GM18505 (cell line): ENCODE results near the gene HOXB2.

ENCODE experiments used
- ATAC-seq: cut with Tn5 transposase; IDR thresholded peaks from one replicate; pipeline ENCODE4 v1.9.1; 2021; ENCODE audit not compliant: unreplicated experiment
- POLR2A ChIP-seq: IDR thresholded peaks from 4 replicates; pipeline ENCODE4 v1.6.1; 2011; ENCODE audit warnings: borderline replicate concordance; ENCODE audit not compliant: insufficient read depth, insufficient read length; ENCODE audit errors: extremely low read depth

HOXB2 gene

GRCh38 chr17:48545022-48545375, at the start of gene HOXB2:
Gene HOXB2, minus strand, starts transcription at chr17:48545109. Its CDS starts 198 bp downstream, at chr17:48544911.
- no peak for ATAC-seq
- no peak for TF ChIP-seq POLR2A

GRCh38 chr17:48593840-48594537, 49.1 kb upstream of the HOXB2 start:
- no peak for TF ChIP-seq POLR2A
- ATAC-seq, result no peak

DNA sequence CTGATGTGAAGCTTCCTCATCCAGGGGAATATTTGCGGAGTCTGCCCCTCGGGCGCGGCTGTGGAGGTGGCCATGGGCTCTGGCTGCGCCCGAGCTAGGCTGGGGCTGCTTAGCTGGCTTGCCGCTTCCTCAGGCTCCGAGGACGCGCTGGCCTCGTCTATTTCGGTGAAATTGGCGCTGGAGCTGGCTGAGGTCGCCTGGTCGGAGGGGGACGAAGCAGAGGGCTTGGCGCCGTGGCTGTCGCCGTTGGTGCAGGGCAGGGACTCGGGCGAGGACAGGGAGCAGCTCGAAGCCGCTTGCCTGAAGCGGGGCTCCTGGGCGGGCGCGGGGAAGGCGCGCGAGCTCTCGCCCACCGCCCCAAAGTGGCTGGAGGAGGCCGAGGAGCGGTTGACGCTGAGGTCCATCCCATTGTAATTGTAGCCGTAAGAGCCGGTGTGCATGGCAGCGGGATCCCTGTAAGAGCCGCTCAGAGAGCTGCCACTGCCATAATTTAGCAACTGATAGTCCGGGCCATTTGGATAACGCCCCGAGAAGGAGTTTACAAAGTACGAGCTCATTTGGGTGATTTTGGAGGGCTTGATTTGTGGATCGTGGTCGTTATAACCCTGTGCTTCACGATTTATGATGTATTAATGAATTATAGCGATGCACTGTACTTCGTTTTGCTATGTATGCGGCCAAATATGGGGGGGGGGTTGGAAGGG, 48.4 kb upstream of the HOXB2 start, which contains the start of gene HOXB5:
TSS of gene HOXB5 (minus strand) at position 654 of the 704 bp plus-strand sequence. CDS start at position 557, 97 bp downstream.
- no peak for TF ChIP-seq POLR2A

DNA sequence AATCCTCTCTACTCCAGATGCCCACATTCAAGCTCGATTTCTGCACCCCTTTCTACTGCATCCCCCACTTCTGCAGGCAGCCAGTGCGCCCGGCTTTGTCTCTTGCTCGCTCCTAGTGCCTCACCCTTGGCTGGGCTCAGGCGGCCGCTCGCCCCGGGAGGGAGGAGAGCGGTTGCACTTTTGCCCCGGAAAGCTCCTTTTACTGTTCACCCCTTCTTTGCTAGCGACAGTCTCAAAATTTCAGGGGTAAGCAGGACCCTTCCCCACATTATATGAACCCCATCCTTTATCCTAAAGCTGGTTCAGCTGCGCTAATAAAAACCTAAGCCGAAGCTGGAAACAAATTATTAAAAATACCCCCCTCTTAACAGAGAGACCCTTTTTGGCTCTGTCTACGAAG, 47.7 kb upstream of the HOXB2 start:
- no peak for TF ChIP-seq POLR2A
- ATAC-seq, result no peak

More for the DNA sequence above, 48.4 kb upstream of the HOXB2 start, which contains the start of gene HOXB5:
- no peak for ATAC-seq

DNA sequence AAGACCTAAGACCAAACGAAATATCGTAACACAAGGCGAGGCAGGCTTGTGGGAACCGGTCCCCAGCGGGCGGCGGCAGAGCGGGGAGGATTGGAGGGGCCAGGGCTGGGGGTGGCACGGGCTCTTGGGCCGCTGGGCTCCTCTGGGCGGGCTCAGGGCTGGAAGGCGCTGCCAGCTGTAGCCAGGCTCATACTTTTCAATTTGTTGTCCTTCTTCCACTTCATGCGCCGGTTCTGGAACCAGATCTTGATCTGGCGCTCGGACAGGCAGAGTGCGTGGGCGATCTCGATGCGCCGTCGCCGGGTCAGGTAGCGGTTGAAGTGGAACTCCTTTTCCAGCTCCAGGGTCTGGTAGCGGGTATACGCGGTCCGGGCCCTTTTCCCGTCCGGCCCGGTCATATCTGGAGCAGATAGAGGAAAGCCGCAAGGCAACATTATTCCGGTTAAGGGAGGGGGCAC, 47.2 kb upstream of the HOXB2 start:
- TF ChIP-seq POLR2A, result no peak
- ATAC-seq, result no peak

DNA sequence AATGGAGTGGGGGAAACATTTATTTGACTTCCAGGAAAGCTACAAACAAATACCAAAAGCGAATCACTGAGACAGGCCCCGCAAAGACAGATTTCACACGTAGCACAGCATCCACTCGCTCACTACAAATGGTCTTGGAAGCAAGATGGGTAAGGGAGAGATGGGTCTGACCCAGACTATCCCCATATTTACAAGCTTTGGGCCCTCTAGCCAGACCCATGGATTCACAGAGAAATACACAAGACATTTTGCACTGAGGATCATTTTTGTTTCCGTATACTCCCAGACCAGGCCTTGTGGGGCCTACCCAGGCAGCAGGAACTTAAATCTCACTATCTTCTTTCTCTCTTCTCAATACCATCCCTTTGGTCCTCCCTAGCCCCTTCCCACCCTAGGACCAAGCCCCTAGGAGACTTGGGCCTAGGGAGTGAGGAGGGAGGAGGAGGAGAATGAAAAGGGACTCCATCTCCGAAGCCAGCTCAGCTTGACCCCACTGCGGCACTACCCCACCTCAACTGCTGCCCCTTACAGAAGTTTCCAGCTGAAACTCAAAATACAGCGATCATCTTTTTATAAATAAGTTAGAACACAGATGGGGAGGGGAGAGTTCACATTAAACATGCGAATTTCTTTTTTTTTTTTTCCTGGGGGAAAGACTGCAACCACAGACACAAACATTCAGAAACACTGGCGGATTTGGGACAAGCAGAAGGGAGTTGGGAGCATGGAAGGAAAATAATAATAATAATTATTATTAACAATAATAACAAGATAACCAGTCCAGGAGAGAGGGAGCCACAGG, 46.5 kb upstream of the HOXB2 start:
- no peak for ATAC-seq
- no peak for TF ChIP-seq POLR2A

DNA sequence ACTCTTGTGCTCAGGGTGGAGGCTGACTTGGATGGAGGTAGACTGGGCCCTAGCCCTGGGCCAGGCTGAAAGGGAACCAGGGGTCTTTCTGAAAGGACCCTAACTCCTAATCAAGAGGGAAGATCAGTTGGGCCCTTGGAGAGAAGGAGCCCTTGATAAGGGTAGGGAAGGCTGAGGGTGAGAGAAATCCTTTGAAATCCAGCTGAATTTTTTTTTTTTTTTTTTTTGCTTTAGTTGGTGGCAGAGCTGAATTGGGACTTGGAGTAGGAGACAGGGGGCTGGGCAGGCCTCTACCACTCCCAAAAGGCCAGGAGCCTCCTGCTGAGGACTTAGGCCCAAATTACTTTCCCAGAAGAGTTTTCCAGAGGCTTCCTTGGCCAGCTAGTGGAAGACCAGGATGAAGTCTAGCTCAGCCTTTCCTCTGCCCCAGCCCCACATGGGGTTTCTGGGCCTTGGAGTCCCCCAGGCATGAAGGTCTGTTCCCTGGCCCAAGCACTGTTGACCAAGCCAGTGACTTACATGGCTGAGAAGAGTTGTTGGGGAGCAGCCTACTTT, 45.8 kb upstream of the HOXB2 start:
- no peak for ATAC-seq

GRCh38 chr17:48589831-48590606, 45.1 kb upstream of the HOXB2 start, which contains the start of gene HOXB3:
Gene HOXB3, minus strand, starts transcription at chr17:48590241. Its CDS starts 37,767 bp downstream, at chr17:48552474.
- no peak for TF ChIP-seq POLR2A
- no peak for ATAC-seq

More for the DNA sequence above, 45.8 kb upstream of the HOXB2 start:
- no peak for TF ChIP-seq POLR2A

GRCh38 chr17:48589060-48589830, 44.3 kb upstream of the HOXB2 start:
- no peak for ATAC-seq

GRCh38 chr17:48588528-48588927, 43.6 kb upstream of the HOXB2 start:
- ATAC-seq, result no peak
- no peak for TF ChIP-seq POLR2A

More at GRCh38 chr17:48589060-48589830, 44.3 kb upstream of the HOXB2 start:
- TF ChIP-seq POLR2A, result no peak

- no peak for ATAC-seq
- TF ChIP-seq POLR2A, result no peak
Measured at GRCh38 chr17:48588074-48588415, 43.1 kb upstream of the HOXB2 start.

DNA sequence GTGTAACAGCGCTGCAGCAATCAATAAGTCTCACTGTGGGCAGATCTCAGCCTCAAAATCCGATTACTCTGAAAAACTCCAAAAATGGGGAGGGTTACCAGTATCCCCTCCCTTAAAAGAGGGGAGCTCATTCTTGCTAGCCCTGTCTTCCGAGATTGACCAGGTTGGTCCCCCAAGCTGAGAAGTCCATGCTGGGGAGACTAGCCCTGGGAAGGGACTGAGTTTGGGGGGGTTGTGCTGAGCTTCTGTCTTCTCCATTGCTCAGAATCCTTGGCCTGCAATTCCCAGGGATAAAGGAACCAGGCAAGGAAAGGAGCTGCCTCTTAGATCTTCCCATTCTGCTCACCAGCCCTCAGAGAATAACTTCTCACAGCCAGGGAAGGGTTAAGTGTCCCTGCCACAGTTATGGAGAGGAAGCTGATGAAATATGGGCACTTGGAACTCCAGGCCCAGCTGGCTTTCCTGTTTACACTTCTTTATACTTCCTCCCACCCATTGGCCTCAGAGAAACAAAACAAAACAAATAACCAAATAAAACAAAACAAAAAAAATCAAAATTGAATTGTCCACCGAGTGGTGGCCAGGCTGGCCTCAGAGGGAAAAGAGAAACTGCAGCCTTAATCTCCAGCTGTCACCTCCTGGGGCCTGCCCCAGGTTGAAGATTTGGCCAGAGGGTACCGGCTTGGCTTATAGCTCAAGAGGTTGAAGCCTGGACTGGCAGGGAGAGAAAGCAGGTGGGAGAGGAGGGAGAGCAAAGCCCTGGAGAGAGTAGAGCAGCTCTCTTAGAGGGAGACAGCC, 42.6 kb upstream of the HOXB2 start:
- ATAC-seq, result no peak
- no peak for TF ChIP-seq POLR2A
